GM12892 (cell line): ENCODE results near the gene FRMD5.

Experiments used
- DNase-seq: peaks from one replicate; pipeline ENCODE4 v3.0.0; 2011; ENCODE audit not compliant: insufficient read length
- FAIRE-seq: peaks from 2 replicates; lab custom pipeline; 2011; peaks lifted over from hg19 to GRCh38; lab: Jason Lieb, UNC
- POLR2A ChIP-seq: IDR thresholded peaks from 2 replicates; pipeline ENCODE4 v1.6.1; 2011; ENCODE audit warnings: low read depth, low read length, control low read depth
- POLR2AphosphoS5 ChIP-seq: IDR thresholded peaks from 2 replicates; pipeline ENCODE4 v1.6.1; 2011; ENCODE audit warnings: low read depth, low read length, control low read depth
- TAF1 ChIP-seq: IDR thresholded peaks from 2 replicates; pipeline ENCODE4 v1.6.1; 2011; ENCODE audit warnings: low read depth, mild to moderate bottlenecking, control low read depth, low read length, borderline replicate concordance

Gene FRMD5

GRCh38 chr15:43824302-43825246, 370.5 kb downstream of the FRMD5 start, which contains the start of gene MFAP1:
TSS of gene MFAP1 (minus strand) at chr15:43824690. CDS start at chr15:43824569, 121 bp downstream.
- peak; percentile 97 for FAIRE-seq

GRCh38 chr15:43821505-43821904, 373.6 kb downstream of the FRMD5 start:
- FAIRE-seq (no peak), DNase-seq (no peak)
- no peak for TF ChIP-seq POLR2A
- TF ChIP-seq POLR2AphosphoS5 = no peak
- TF ChIP-seq TAF1 = no peak

More at GRCh38 chr15:43824302-43825246, 370.5 kb downstream of the FRMD5 start, which contains the start of gene MFAP1:
- TF ChIP-seq POLR2AphosphoS5 (peak; percentile 98), TAF1 (peak; percentile 93), POLR2A (peak; percentile 98)
- peak; percentile 77 for DNase-seq
